ENCODE results near the gene BCORL1. TPM values are rescaled to one million over a fixed set of nuclear protein-coding genes. Genes with fewer than 3 reads are reported as not detected.

Gene BCORL1
- total RNA-seq, 1 donor from 2014 or later = 1.7 TPM

- DNase-seq (ENCODE audit: low read depth in 2 of 2) = peak; percentile 55 to 76
Observed at GRCh38 chrX:130091980-130092522, 109.6 kb downstream of the BCORL1 start.

DNA sequence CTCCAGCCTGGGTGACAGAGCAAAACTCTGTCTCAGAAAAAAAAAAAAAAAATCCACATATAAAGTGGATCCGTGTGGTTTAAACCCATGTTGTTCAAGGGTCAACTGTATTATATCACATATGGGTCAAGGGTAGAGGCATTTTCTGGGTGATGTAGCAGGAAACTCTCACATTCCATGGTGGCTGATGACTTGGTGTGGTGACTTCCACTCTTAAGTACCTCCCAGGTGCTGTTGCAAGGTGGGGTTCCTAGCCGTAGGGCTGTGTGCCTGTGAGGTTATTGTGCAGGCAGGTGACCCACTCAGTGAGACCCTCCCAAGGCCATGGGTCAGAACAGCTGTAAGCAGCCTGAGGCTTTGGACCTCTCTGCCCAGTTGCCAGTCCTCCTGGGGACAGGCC lies 110.8 kb downstream of the BCORL1 start:
- no peak for DNase-seq (ENCODE audit: low read depth in 2 of 2)

GRCh38 chrX:130094696-130095095 lies 112.3 kb downstream of the BCORL1 start:
- DNase-seq (ENCODE audit: low read depth in 2 of 2) = no peak

GRCh38 chrX:130095249-130096030 lies 113.0 kb downstream of the BCORL1 start:
- no peak for DNase-seq (ENCODE audit: low read depth in 2 of 2)

DNA sequence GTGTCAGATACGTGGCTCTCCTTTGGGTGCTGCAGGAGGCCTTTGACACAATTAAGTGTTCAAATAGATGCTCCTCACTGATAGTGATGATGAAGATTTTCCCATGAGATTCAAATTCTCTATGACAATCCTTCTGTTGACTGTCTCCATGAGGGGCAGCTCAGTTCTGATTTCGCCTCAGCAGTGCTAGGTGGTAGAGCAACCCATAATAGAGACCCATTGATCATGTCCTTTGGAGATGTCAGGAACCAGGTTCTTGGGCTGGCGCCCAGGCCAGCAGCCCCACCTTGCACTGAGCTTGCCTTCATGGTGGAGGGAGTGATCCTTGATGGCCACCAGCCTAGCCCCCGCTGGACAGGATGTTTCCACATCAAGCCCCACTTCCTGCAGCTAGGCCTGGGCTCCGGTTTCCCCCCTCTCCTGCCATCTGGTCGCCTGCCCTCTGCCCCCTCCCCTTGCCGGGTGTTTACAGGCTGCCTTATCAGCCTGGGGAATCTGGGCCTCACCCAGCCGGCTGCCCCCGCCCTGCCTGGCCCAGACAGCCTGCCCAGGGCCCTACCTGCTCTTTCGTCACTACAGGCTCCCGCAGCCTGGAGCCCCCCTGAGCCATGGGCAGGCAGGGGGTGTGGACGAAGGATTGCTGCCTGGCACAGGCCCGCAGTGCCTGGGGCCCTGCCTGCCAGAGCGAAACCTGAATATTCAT lies 115.2 kb downstream of the BCORL1 start:
- peak; percentile 75 to 90 for DNase-seq (ENCODE audit: low read depth in 2 of 2)

DNA sequence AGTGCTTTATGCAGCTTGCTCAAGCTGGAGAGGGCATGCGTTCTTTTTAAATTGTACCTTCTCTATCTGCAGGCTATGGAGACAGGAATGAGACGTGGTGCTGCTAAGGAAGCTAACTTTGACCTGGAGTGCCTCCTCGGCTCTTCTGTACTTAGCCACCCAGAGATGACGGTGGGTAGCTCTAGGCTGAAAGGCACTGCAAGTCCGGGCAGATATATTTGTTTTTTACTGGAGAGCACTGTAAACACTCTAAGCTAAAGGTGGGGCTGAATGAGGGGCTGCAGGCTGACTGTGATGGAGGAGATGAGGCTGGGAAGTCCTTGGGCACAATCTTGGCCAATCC lies 115.7 kb downstream of the BCORL1 start:
- DNase-seq (ENCODE audit: low read depth in 2 of 2) = no peak

DNA sequence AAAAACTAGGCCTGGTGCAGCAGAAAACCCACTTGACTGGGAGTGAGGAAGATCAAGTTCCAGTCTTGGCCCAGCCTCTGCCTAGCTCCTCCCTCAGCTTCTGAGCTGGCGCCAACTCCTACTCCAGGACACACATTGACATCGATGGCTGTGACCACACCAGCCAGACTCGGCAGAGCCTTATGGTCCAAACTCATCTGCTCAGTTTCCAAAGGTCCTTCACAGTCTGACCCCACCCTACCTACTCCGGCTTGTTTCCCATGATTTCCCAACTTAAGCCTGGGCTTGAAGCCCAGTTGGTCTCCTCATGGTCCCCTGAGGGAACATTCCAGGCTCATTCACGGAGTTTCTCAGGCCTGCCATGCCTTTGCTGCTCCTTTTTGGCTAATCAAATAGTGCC lies 117.7 kb downstream of the BCORL1 start:
- no peak for DNase-seq (ENCODE audit: low read depth in 2 of 2)

GRCh38 chrX:130103605-130104004 lies 121.2 kb downstream of the BCORL1 start:
- no peak for DNase-seq (ENCODE audit: low read depth in 2 of 2)

DNA sequence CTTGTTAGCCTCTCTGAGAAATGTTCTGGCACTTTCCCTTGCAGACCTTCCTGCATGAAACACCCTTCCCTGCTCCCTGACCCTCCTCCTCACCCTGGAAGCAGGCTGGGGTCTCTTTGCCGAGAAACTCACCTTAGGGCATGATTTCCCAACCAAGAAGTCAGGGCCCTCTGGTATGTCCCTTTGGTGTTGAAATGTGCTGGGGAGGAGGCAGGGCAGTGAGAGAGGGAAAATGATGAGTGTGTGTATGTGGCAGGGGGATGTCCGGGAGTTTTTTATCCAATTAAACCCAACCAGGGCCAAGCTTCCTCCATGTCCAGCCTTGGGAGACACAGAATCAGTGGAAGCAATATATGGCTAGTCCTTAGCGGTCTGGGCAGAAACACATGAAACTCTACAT lies 122.8 kb downstream of the BCORL1 start:
- DNase-seq (ENCODE audit: low read depth in 2 of 2) = no peak

DNA sequence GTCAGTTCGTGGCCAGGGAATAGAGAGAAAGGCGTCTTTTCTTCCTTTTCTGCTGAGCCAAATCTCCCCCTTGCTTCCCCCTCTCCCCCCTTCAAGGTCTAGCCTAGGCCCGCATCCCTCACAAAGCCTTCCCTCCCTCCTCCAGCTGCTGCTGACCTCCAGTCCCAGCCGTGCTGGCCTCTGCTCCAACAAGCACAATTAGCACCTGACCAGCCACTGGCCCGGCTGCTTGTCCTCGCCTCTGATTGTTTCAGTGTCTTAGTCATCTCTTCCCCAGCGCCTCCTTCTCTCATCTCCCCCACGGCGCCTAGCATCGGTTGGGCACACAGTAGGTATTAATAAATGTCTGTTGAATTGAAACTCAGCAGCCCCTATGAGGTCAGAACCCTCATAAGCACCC lies 123.6 kb downstream of the BCORL1 start:
- peak in 1 of 2 donors; percentile 68 for DNase-seq (ENCODE audit: low read depth in 2 of 2)

Other genes starting within 250 kb of the BCORL1 start
- gene XPNPEP2, start 243.7 kb upstream of the BCORL1 start, total RNA-seq = not detected in 2 replicates
- not detected in 2 replicates for gene SASH3, start 202.7 kb upstream of the BCORL1 start, total RNA-seq
- 12.7 and 14.9 TPM in 2 replicates for gene ZDHHC9, start 138.7 kb upstream of the BCORL1 start, total RNA-seq
- 12.4 and 13.5 TPM in 2 replicates for gene UTP14A, start 76.5 kb upstream of the BCORL1 start, total RNA-seq
- 9.8 and 14.3 TPM in 2 replicates for gene ELF4, start 127.9 kb downstream of the BCORL1 start, total RNA-seq
- gene AIFM1, start 183.2 kb downstream of the BCORL1 start, total RNA-seq = 11.6 and 16.4 TPM in 2 replicates
- 0.25 and 0.26 TPM in 2 replicates for gene RAB33A, start 189.3 kb downstream of the BCORL1 start, total RNA-seq

Measured in dermis microvascular lymphatic vessel endothelial cell (primary cell).